Stomach (tissue), 9 donors: ENCODE data around the gene CNTN1. TPM values are rescaled to one million over a fixed set of nuclear protein-coding genes. Genes with fewer than 3 reads are reported as not detected.

Experiments used
- DNase-seq, 2 donors: peaks; one replicate each; pipeline versions ENCODE4 v3.0.0 to v3.0.0-alpha.2; 2013 to 2019
- H3K27ac ChIP-seq, 5 donors: fragments of 200-600 bp in 4 of 5; sonication (generic) in 4 of 5; one replicate each; pipeline ENCODE4 v1.5.1; 2013 to 2019; ENCODE audit warnings: mild to moderate bottlenecking in 1 of 5, moderate library complexity in 1 of 5
- H3K27me3 ChIP-seq, 3 donors: fragments of 200-600 bp; sonication (generic); one replicate each; pipeline ENCODE4 v1.5.1; 2017 to 2019; ENCODE audit warnings: mixed run types in 1 of 3
- H3K36me3 ChIP-seq, 4 donors: fragments of 200-600 bp; sonication (generic); 1 replicate in 3 of 4; 2 replicates in 1 of 4; pipeline ENCODE4 v1.5.1; 2016 to 2019
- H3K4me1 ChIP-seq, 4 donors: fragments of 200-600 bp; sonication (generic); one replicate each; pipeline ENCODE4 v1.5.1; 2016 to 2019
- H3K4me3 ChIP-seq, 4 donors: fragments of 200-600 bp; sonication (generic) in 3 of 4; one replicate each; pipeline ENCODE4 v1.5.1; 2016 to 2019; ENCODE audit warnings: mild to moderate bottlenecking in 1 of 4
- H3K9me3 ChIP-seq, 4 donors: fragments of 200-600 bp; sonication (generic); one replicate each; pipeline ENCODE4 v1.5.1; 2016 to 2019
- EP300 ChIP-seq: sonication (generic); formaldehyde crosslinking; IDR thresholded peaks from one replicate; pipeline ENCODE4 v1.6.1; 2017; ENCODE audit warnings: antibody characterized with exemption
- POLR2A ChIP-seq, 4 donors: fragments of 450-650 bp; IDR thresholded peaks; one replicate each; pipeline ENCODE4 v1.6.1; 2016; ENCODE audit warnings: antibody characterized with exemption in 4 of 4, control low read depth in 2 of 4, mild to moderate bottlenecking in 1 of 4, moderate library complexity in 1 of 4
- POLR2AphosphoS5 ChIP-seq, 3 donors: sonication (generic); formaldehyde crosslinking; IDR thresholded peaks; one replicate each; pipeline ENCODE4 v1.6.1; 2016; ENCODE audit warnings: antibody characterized with exemption in 3 of 3
- WGBS, 5 donors: extraction: QIAGEN DNeasy Blood & Tissue Kit in 3 of 5; methylation state at CpG; one replicate each; pipeline versions ENCODE4 v1.1.5 to v1.1.7; 2013 to 2018; 5-methylcytosine and 5-hydroxymethylcytosine counted together
- intact Hi-C: fragments of 100-400 bp; cut with DNase I; formaldehyde crosslinking; loops from one replicate; pipeline ENCODE4 v1.15.1; 2023; ENCODE audit warnings: low total_unique reads
- polyA plus RNA-seq, 3 donors: library from polyadenylated mRNA; stranded (reverse); fragments of 200-250 nt; gene quantifications; one replicate each; pipeline ENCODE4 v1.2.3, GENCODE V29; 2013
- total RNA-seq, 5 donors: library from RNA; depleted of rRNA; stranded (reverse); fragments of >200 nt; gene quantifications; one replicate each; pipeline versions ENCODE4 v1.1.0 to v1.2.3, GENCODE V29; 2014 to 2016
- TF ChIP-seq, protein P1 (sequence below), 7 experiments: fragments of 450-650 bp in 4 of 7; fragments of 200-600 bp in 3 of 7; sonication (generic) in 3 of 7; IDR thresholded peaks; one replicate each; pipeline ENCODE4 v1.5.1; 2016 to 2019; ENCODE audit warnings: antibody characterized with exemption in 7 of 7, control low read depth in 2 of 7, mild to moderate bottlenecking in 1 of 7
- donor health status: healthy with polysubstance abuse.
- donor health status: Bipolar disorder and iron deficiency.
- donor health status: healthy.

The CNTN1 gene
- total and polyA plus RNA-seq, 8 donors, result 0.68 to 68.3 (median 7.1) TPM

DNA sequence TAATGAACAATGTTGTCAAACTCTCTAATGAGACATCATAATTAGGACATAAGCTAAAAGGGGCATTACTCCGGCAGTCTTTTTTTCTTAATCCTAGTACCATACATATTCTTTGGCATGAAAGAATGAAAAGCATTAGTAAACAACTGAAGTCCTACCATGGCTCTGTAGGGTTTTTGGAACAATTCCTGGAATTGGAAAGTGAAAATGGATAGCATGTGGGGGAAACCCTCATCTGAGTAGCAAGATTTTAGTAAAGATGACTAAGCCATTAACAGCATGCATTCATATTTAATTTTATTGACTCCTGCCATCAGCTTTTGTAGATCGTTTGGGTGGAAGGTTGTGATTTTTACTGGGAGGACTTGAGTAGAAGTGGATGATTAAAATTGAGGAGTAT, 279.7 kb downstream of the CNTN1 start:
- 34 to 58% (median 53%) methylated on average over 2 of the region's 2 CpGs for WGBS, 5 donors
- no peak overlapping the region for H3K27ac ChIP-seq
- no peaks in the 10 kb centered on the region for H3K27me3 ChIP-seq
- no peaks in the 10 kb centered on the region for H3K36me3 ChIP-seq
- intact Hi-C loops, result no loop called here
- peaks cover 0 to 9% (median 0%) of the 10 kb centered on the region in 4 donors for H3K4me1 ChIP-seq
- H3K9me3 ChIP-seq, result no peaks in the 10 kb centered on the region
- no peak overlapping the region for H3K4me3 ChIP-seq
- DNase-seq, result no peak
- TF ChIP-seq POLR2A (IDR thresholded peaks at IDR 0.05) (no peak), POLR2AphosphoS5 (IDR thresholded peaks at IDR 0.05) (no peak), EP300 (no peak)
- TF ChIP-seq, protein P1, sequence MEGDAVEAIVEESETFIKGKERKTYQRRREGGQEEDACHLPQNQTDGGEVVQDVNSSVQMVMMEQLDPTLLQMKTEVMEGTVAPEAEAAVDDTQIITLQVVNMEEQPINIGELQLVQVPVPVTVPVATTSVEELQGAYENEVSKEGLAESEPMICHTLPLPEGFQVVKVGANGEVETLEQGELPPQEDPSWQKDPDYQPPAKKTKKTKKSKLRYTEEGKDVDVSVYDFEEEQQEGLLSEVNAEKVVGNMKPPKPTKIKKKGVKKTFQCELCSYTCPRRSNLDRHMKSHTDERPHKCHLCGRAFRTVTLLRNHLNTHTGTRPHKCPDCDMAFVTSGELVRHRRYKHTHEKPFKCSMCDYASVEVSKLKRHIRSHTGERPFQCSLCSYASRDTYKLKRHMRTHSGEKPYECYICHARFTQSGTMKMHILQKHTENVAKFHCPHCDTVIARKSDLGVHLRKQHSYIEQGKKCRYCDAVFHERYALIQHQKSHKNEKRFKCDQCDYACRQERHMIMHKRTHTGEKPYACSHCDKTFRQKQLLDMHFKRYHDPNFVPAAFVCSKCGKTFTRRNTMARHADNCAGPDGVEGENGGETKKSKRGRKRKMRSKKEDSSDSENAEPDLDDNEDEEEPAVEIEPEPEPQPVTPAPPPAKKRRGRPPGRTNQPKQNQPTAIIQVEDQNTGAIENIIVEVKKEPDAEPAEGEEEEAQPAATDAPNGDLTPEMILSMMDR (IDR thresholded peaks at IDR 0.05), result no peak

GRCh38 chr12:40976546-40976945, 284.3 kb downstream of the CNTN1 start:
- TF ChIP-seq EP300 (no peak), POLR2AphosphoS5 (IDR thresholded peaks at IDR 0.05) (no peak), POLR2A (IDR thresholded peaks at IDR 0.05) (no peak)
- TF ChIP-seq, protein P1 (IDR thresholded peaks at IDR 0.05), result no peak
- Histone ChIP-seq H3K9me3 (no peaks in the 10 kb centered on the region), H3K27ac (no peak overlapping the region), H3K36me3 (no peaks in the 10 kb centered on the region), H3K4me1 (peaks cover 0 to 9% (median 0%) of the 10 kb centered on the region in 4 donors), H3K27me3 (no peaks in the 10 kb centered on the region), H3K4me3 (no peak overlapping the region)
- intact Hi-C loops, result no loop called here
- 86 to 94% (median 89%) methylated on average over 4 of the region's 4 CpGs for WGBS, 5 donors
- no peak for DNase-seq

DNA sequence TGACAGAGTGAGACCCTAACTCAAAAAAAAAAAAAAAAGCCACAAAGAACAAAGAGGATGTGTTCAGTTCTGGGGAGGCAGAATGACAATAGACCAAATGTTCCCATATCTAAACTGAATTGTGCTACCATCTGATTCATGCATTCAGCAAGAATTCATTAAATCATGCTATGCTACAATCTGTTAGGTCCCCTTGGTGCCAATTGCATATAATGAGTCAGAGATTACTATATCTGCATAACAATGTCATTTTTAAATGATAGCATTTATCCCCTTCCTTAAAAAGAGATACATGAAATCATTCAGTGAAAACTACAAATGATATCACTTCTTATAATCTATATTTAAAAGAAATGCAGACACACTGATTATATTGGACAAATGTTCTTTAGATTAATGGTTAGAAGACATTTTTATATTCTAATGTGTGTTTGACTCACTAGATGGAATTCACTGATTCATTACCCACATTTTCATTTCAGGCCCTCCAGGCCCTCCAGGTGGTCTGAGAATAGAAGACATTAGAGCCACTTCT, 288.3 kb downstream of the CNTN1 start:
- H3K36me3 ChIP-seq, result no peaks in the 10 kb centered on the region
- no peak overlapping the region for H3K4me3 ChIP-seq
- no peak for TF ChIP-seq EP300
- TF ChIP-seq, protein P1 (IDR thresholded peaks at IDR 0.05), result no peak
- TF ChIP-seq POLR2A (IDR thresholded peaks at IDR 0.05), result no peak
- TF ChIP-seq POLR2AphosphoS5 (IDR thresholded peaks at IDR 0.05), result no peak
- no peaks in the 10 kb centered on the region for H3K27me3 ChIP-seq
- H3K9me3 ChIP-seq, result peaks cover 0 to 9% (median 1%) of the 10 kb centered on the region in 4 donors
- intact Hi-C loops, result no loop called here
- no peak overlapping the region for H3K27ac ChIP-seq
- H3K4me1 ChIP-seq, result peaks cover 0 to 9% (median 0%) of the 10 kb centered on the region in 4 donors
- no peak for DNase-seq

DNA sequence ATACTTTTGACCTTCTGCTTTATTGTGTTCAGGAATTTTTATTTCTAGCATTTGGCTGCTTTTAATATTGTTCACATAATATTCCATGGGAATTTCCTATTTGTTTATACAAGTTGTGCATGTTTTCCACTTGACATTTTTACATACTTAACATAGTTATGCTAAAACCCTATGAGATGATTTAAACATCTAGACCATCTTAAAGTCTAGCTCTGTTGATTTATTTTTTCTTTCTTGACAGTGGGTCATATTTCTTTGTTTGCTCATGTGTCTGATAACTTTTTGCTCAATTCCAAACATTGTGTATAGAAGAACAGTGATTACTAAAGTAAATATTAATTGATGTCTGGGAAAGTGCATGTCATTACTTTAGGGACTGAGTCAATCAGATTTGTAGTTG, 293.8 kb downstream of the CNTN1 start:
- Histone ChIP-seq H3K9me3 (peaks cover 0 to 9% (median 1%) of the 10 kb centered on the region in 4 donors), H3K4me1 (peaks cover 0 to 9% (median 0%) of the 10 kb centered on the region in 4 donors), H3K27ac (no peak overlapping the region), H3K27me3 (no peaks in the 10 kb centered on the region), H3K36me3 (no peaks in the 10 kb centered on the region), H3K4me3 (no peak overlapping the region)
- DNase-seq, result no peak
- TF ChIP-seq POLR2A (IDR thresholded peaks at IDR 0.05) (no peak), POLR2AphosphoS5 (IDR thresholded peaks at IDR 0.05) (no peak), EP300 (no peak)
- TF ChIP-seq, protein P1 (IDR thresholded peaks at IDR 0.05), result no peak
- intact Hi-C loops, result no loop called here
